OCI-LY7 (cell line): ENCODE results near the gene C1QL4. TPM values are rescaled to one million over a fixed set of nuclear protein-coding genes. Genes with fewer than 3 reads are reported as not detected.
"Not testable (repeated sequence)": the region's sequence is repeated elsewhere in the genome, so short reads cannot be mapped to it uniquely, and the experiment has no call there.

Experiments used
- Bru-seq: library from RNA; stranded (reverse); fragments of 400-500 nt; gene quantifications from one replicate; lab custom pipeline; 2021; lab: Mats Ljungman, UMichigan
- BruChase-seq, 2 experiments: library from RNA; stranded (reverse); fragments of 400-500 nt; gene quantifications; one replicate each; lab custom pipeline; 2021; lab: Mats Ljungman, UMichigan
- BruUV-seq: library from RNA; stranded (reverse); fragments of 400-500 nt; replicated peaks from 2 replicates; lab custom pipeline; 2021; lab: Mats Ljungman, UMichigan
- CTCF ChIA-PET: fragments of 300-600 bp; sonication (Branson Sonifier 250); formaldehyde crosslinking; loops from one replicate; lab custom pipeline; 2022; ENCODE audit warnings: antibody characterized with exemption; ENCODE audit not compliant: unreplicated experiment; lab: Charles Lee
- POLR2A ChIA-PET: fragments of 300-600 bp; sonication (Branson Sonifier 250); formaldehyde crosslinking; loops from one replicate; lab custom pipeline; 2022; ENCODE audit warnings: antibody characterized with exemption; lab: Charles Lee
- DNase-seq: peaks from one replicate; pipeline ENCODE4 v3.0.0-alpha.2; 2015; ENCODE audit warnings: low spot score
- H2AFZ ChIP-seq: fragments of 200-600 bp; sonication (generic), shearing (Covaris generic); 2 replicates; pipeline ENCODE4 v1.6.1; 2014; ENCODE audit warnings: mild to moderate bottlenecking, antibody characterized with exemption, low read length, moderate library complexity
- H3K27ac ChIP-seq: fragments of 200-600 bp; sonication (generic); 2 replicates; pipeline ENCODE4 v1.5.1; 2014; ENCODE audit warnings: mixed run types, low read depth, mild to moderate bottlenecking, moderate library complexity, low read length, inconsistent platforms; ENCODE audit not compliant: poor library complexity, severe bottlenecking
- H3K36me3 ChIP-seq: fragments of 200-600 bp; sonication (generic); 2 replicates; pipeline ENCODE4 v1.6.1; 2014; ENCODE audit warnings: mild to moderate bottlenecking, antibody characterized with exemption, low read length, moderate library complexity, mixed read lengths; ENCODE audit not compliant: insufficient read depth
- H3K4me1 ChIP-seq: fragments of 200-600 bp; sonication (generic); 2 replicates; pipeline ENCODE4 v1.5.1; 2014; ENCODE audit warnings: mild to moderate bottlenecking, low read length; ENCODE audit not compliant: insufficient read depth, poor library complexity, severe bottlenecking
- H3K4me2 ChIP-seq: fragments of 200-600 bp; sonication (generic); 2 replicates; pipeline ENCODE4 v1.6.1; 2014; ENCODE audit warnings: mild to moderate bottlenecking, low read length
- H3K4me3 ChIP-seq: fragments of 200-600 bp; sonication (generic); 2 replicates; pipeline ENCODE4 v1.5.1; 2014; ENCODE audit warnings: mild to moderate bottlenecking, low read depth, low read length; ENCODE audit not compliant: poor library complexity, severe bottlenecking
- H3K79me2 ChIP-seq: fragments of 200-600 bp; sonication (generic); 2 replicates; pipeline ENCODE4 v1.6.1; 2016; ENCODE audit warnings: low read depth, mild to moderate bottlenecking, low read length, moderate library complexity, mixed read lengths; ENCODE audit not compliant: insufficient read depth
- H3K9me2 ChIP-seq: fragments of 200-600 bp; sonication (generic); 2 replicates; pipeline ENCODE4 v1.6.1; 2016; ENCODE audit warnings: mild to moderate bottlenecking, low read length, mixed read lengths; ENCODE audit not compliant: insufficient read depth
- H3K9me3 ChIP-seq: fragments of 200-600 bp; sonication (generic); 2 replicates; pipeline ENCODE4 v1.6.1; 2014; ENCODE audit warnings: mild to moderate bottlenecking, mixed run types, low read length, mixed read lengths
- H4K20me1 ChIP-seq: fragments of 200-600 bp; sonication (generic); 2 replicates; pipeline ENCODE4 v1.6.1; 2014; ENCODE audit warnings: mild to moderate bottlenecking, antibody characterized with exemption, low read length, moderate library complexity, mixed read lengths; ENCODE audit not compliant: insufficient read depth
- CTCF ChIP-seq: fragments of 200-600 bp; sonication (generic); conservative IDR thresholded peaks from 2 replicates; pipeline ENCODE4 v1.5.1; 2014; ENCODE audit warnings: mild to moderate bottlenecking, antibody characterized with exemption, low read length, moderate library complexity, mixed read lengths
- EZH2phosphoT487 ChIP-seq: fragments of 200-600 bp; sonication (generic); IDR thresholded peaks from 2 replicates; pipeline ENCODE4 v1.6.1; 2018; ENCODE audit warnings: low read depth, borderline replicate concordance, mild to moderate bottlenecking, mixed run types, antibody characterized with exemption, low read length, moderate library complexity, mixed read lengths
- intact Hi-C: fragments of 100-400 bp; cut with micrococcal nuclease; formaldehyde crosslinking; loops from one replicate; pipeline ENCODE4 v1.10.0; 2022; ENCODE audit not compliant: unreplicated experiment
- long read RNA-seq: library from polyadenylated mRNA; stranded (forward); transcript quantifications from one replicate; pipeline ENCODE4 v2.0.0, GENCODE V29; 2022
- total RNA-seq, 2 experiments: library from RNA; depleted of rRNA in 1 of 2; stranded (reverse); fragments of >200 nt in 1 of 2; shearing (Covaris generic) in 1 of 2; gene quantifications; 2 replicates each; pipeline ENCODE4 v1.2.3, GENCODE V29; 2014 to 2022

The C1QL4 gene
- 0.19 and 0.21 TPM in 2 replicates for total RNA-seq (2014; rRNA removed; shearing (Covaris generic))
- total RNA-seq (2022) = 0.17 TPM in 1 of 2 replicates, not detected in the other
- Bru-seq, nascent RNA = percentile 17 among the genes with signal in this experiment
- not detected for BruChase-seq, experiment 1, labeled RNA remaining after a 6-hour chase
- BruChase-seq, experiment 2, labeled RNA remaining after a 2-hour chase = not detected
- long read RNA-seq = 0 reads

- CTCF ChIA-PET = no interaction called here
- Histone ChIP-seq H3K9me3 (no peaks in the 10 kb centered on the region), H4K20me1 (no peaks in the 10 kb centered on the region), H3K9me2 (no peaks in the 10 kb centered on the region), H2AFZ (peak within 1 kb of the TSS; percentile 78), H3K27ac (no peak within 1 kb of the TSS), H3K4me2 (peak within 1 kb of the TSS; percentile 77), H3K4me1 (peaks cover 11% of the 10 kb centered on the region), H3K4me3 (peak within 1 kb of the TSS; percentile 60), H3K36me3 (no peaks in the 10 kb centered on the region; the same call in 1 of the 2 replicates), H3K79me2 (no peaks in the 10 kb centered on the region)
- intact Hi-C loops = loop anchor here (1.0 kb wide), 1 partner anchor 49 kb away; no protein-coding TSS in a partner anchor
- no peak for TF ChIP-seq EZH2phosphoT487
- peak; percentile 92 for TF ChIP-seq CTCF
- BruUV-seq = no TSS peak
- POLR2A ChIA-PET = interaction anchor here (1.4 kb wide), 1 partner anchor 14 kb away, joined by 3 read pairs; the partner anchor contains the start of gene TROAP
- peak; percentile 82 for DNase-seq
Observed at GRCh38 chr12:49336645-49337584, at the start of gene C1QL4. Gene C1QL4, minus strand, starts transcription at chr12:49337188. Its CDS starts 711 bp downstream, at chr12:49336477.

- H3K9me2 ChIP-seq, H3K4me2 ChIP-seq, H3K4me1 ChIP-seq, H4K20me1 ChIP-seq, H3K9me3 ChIP-seq, DNase-seq, H2AFZ ChIP-seq, CTCF ChIA-PET, H3K36me3 ChIP-seq, intact Hi-C loops, H3K27ac ChIP-seq, BruUV-seq, H3K4me3 ChIP-seq: not testable (repeated sequence)
- POLR2A ChIA-PET = interaction anchor here (1.2 kb wide), 1 partner anchor 19 kb away, joined by 3 read pairs; no protein-coding TSS in a partner anchor
- peaks cover 50% of the 10 kb centered on the region for H3K79me2 ChIP-seq
Observed at GRCh38 chr12:49380184-49380583, 43.2 kb upstream of the C1QL4 start.

GRCh38 chr12:49377386-49377785, 40.4 kb upstream of the C1QL4 start:
- Histone ChIP-seq H2AFZ (no peak overlapping the region), H4K20me1 (no peaks in the 10 kb centered on the region), H3K9me3 (no peaks in the 10 kb centered on the region), H3K9me2 (no peaks in the 10 kb centered on the region), H3K79me2 (peaks cover 49% of the 10 kb centered on the region), H3K27ac (no peak overlapping the region), H3K4me1 (peaks cover 5% of the 10 kb centered on the region), H3K36me3 (peaks cover 11% of the 10 kb centered on the region), H3K4me3 (no peak overlapping the region), H3K4me2 (no peak overlapping the region)
- POLR2A ChIA-PET = interaction anchor here (0.6 to 1.5 kb wide), 3 partner anchors 11 to 75 kb away, joined by 3 to 7 read pairs (median 3); partner anchors contain the start of gene SPATS2
- TSS peak; percentile 23 for BruUV-seq
- intact Hi-C loops = no loop called here
- no peak for DNase-seq
- CTCF ChIA-PET = no interaction called here
- no peak for TF ChIP-seq EZH2phosphoT487
- no peak for TF ChIP-seq CTCF
